ACHN (cell line): ENCODE measurements around the gene MYOZ3.

ENCODE experiments used
- DNase-seq: peaks from one replicate; pipeline ENCODE4 v3.0.0-alpha.2; 2015
- in situ Hi-C: cut with HindIII; loops from 2 replicates; pipeline ENCODE4 v1.10.0; 2017; ENCODE audit warnings: low sequenced_read_pairs, low pct_ligation_motif_present, low pct_unique_long_range_greater_than_20kb

MYOZ3 gene

GRCh38 chr5:150661086-150661485, at the start of gene MYOZ3:
Gene MYOZ3 (plus strand): TSS chr5:150661251. CDS start chr5:150662942, 1,691 bp downstream.
- no peak for DNase-seq
- in situ Hi-C loops: no loop called here

- DNase-seq: no peak
- in situ Hi-C loops: no loop called here
Observed at GRCh38 chr5:150612405-150612804, 48.6 kb upstream of the MYOZ3 start.

GRCh38 chr5:150612905-150613670, 48.0 kb upstream of the MYOZ3 start:
- in situ Hi-C loops: no loop called here
- no peak for DNase-seq

- DNase-seq: no peak
- in situ Hi-C loops: no loop called here
Observed at GRCh38 chr5:150613991-150614660, 46.9 kb upstream of the MYOZ3 start.

GRCh38 chr5:150614661-150615060, 46.4 kb upstream of the MYOZ3 start:
- in situ Hi-C loops: no loop called here
- no peak for DNase-seq

GRCh38 chr5:150615141-150615699, 45.8 kb upstream of the MYOZ3 start:
- no peak for DNase-seq
- in situ Hi-C loops: no loop called here

GRCh38 chr5:150616024-150616470, 45.0 kb upstream of the MYOZ3 start:
- no peak for DNase-seq
- in situ Hi-C loops: no loop called here

- DNase-seq: no peak
- in situ Hi-C loops: no loop called here
Observed at GRCh38 chr5:150616506-150616905, 44.5 kb upstream of the MYOZ3 start.

- in situ Hi-C loops: no loop called here
Observed at GRCh38 chr5:150618163-150618562, 42.9 kb upstream of the MYOZ3 start.

GRCh38 chr5:150618588-150619281, 42.3 kb upstream of the MYOZ3 start:
- in situ Hi-C loops: no loop called here
- DNase-seq: no peak

More at GRCh38 chr5:150618163-150618562, 42.9 kb upstream of the MYOZ3 start:
- no peak for DNase-seq

- in situ Hi-C loops: no loop called here
- DNase-seq: no peak
Observed at GRCh38 chr5:150619359-150620230, 41.5 kb upstream of the MYOZ3 start.

GRCh38 chr5:150621301-150621700, 39.8 kb upstream of the MYOZ3 start:
- no peak for DNase-seq
- in situ Hi-C loops: no loop called here

- no peak for DNase-seq
- in situ Hi-C loops: no loop called here
Observed at GRCh38 chr5:150622157-150622556, 38.9 kb upstream of the MYOZ3 start.

GRCh38 chr5:150623152-150623877, 37.7 kb upstream of the MYOZ3 start:
- DNase-seq: no peak
- in situ Hi-C loops: no loop called here

- in situ Hi-C loops: no loop called here
- DNase-seq: no peak
Observed at GRCh38 chr5:150623878-150624216, 37.2 kb upstream of the MYOZ3 start.

- in situ Hi-C loops: no loop called here
- DNase-seq: peak; percentile 31
Observed at GRCh38 chr5:150624334-150625163, 36.5 kb upstream of the MYOZ3 start.

GRCh38 chr5:150625164-150625535, 35.9 kb upstream of the MYOZ3 start:
- DNase-seq: no peak
- in situ Hi-C loops: no loop called here
